IMR-90 (cell line): ENCODE data around the gene XYLT2.

Experiments
- FOS ChIP-seq: fragments of 150-350 bp; IDR thresholded peaks from 2 replicates; pipeline ENCODE4 v1.6.1; 2016; ENCODE audit warnings: low read depth, low read length
- RAD21 ChIP-seq: IDR thresholded peaks from 2 replicates; pipeline ENCODE4 v1.6.1; 2012; ENCODE audit warnings: low read length, improper control_type of control experiment
- TF ChIP-seq, protein P1 (sequence below): conservative IDR thresholded peaks from 2 replicates; pipeline ENCODE4 v1.5.1; 2012; ENCODE audit warnings: mild to moderate bottlenecking, low read depth, low read length, improper control_type of control experiment

DNA sequence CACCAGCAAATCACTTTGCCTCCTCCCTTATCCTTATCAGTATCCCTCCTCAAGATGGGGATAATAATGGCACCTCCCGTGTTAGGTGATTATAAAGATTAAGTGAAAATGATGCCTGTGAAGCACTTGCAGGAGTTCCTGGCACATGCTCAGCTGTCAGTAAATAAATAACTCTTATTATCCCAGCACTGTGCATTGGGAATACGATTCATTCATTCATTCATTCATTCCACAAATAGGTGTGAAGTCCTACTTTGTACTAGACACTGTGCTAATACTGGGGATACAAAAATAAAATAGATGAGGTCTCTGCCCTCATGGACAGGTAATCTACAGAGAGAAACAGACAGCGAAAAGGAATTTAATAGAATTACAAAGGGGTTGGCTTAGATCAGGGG is 2.0 kb downstream of the XYLT2 start:
- TF ChIP-seq, protein P1, sequence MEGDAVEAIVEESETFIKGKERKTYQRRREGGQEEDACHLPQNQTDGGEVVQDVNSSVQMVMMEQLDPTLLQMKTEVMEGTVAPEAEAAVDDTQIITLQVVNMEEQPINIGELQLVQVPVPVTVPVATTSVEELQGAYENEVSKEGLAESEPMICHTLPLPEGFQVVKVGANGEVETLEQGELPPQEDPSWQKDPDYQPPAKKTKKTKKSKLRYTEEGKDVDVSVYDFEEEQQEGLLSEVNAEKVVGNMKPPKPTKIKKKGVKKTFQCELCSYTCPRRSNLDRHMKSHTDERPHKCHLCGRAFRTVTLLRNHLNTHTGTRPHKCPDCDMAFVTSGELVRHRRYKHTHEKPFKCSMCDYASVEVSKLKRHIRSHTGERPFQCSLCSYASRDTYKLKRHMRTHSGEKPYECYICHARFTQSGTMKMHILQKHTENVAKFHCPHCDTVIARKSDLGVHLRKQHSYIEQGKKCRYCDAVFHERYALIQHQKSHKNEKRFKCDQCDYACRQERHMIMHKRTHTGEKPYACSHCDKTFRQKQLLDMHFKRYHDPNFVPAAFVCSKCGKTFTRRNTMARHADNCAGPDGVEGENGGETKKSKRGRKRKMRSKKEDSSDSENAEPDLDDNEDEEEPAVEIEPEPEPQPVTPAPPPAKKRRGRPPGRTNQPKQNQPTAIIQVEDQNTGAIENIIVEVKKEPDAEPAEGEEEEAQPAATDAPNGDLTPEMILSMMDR: no peak
- no peak for TF ChIP-seq RAD21
- no peak for TF ChIP-seq FOS
